NCI-H2171 treated with DMSO at 0.1 percent for 48 hours (cell line): Measurements from ENCODE around the gene RNF5.
A peak's percentile ranks its signal among the peaks of the same experiment; 100 is the strongest.
"Not testable (repeated sequence)": the region's sequence is repeated elsewhere in the genome, so short reads cannot be mapped to it uniquely, and the experiment has no call there.

Experiments used
- DNase-seq: peaks from one replicate; lab custom pipeline; 2025; lab: John Stamatoyannopoulos, UW

The RNF5 gene, protein sequence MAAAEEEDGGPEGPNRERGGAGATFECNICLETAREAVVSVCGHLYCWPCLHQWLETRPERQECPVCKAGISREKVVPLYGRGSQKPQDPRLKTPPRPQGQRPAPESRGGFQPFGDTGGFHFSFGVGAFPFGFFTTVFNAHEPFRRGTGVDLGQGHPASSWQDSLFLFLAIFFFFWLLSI

DNA sequence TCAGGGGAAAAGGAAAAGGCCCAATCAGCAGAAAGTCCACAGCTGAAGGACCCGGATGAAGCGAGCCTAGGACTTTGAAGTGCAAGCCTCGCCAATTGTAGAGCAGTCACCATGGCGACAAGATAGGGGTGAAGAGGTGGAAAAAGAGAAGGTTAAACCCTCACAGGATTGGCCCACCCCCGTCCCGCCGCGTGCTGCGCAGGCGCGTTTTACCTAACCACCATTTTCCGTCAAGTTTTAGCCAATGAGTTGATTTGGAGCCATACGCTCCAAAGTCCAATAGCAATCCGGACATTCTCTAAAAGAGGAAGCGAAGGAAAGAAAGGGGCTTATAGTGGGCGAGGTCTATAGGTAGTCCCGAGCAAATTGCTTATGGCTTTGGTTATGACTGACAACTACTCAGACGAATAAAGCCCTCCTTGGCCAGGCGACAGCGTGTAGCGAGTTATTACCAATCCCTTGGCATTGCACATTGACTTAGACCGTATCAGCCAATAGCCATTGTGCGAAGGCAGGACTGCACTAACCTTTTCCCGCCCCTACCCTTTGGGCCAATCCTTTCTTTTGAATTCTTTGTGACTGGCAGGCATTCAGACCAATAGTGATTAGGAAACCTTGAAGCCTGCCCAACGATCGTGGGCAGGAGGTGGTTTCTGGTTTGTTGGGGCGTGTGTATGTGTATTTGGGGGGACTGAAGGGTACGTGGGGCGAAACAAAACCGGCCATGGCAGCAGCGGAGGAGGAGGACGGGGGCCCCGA lies at the start of gene RNF5:
Gene RNF5 (plus strand): TSS at position 618 of the 759 bp plus-strand sequence. CDS start 107 bp downstream, at position 725.
- DNase-seq = peak; percentile 100

DNA sequence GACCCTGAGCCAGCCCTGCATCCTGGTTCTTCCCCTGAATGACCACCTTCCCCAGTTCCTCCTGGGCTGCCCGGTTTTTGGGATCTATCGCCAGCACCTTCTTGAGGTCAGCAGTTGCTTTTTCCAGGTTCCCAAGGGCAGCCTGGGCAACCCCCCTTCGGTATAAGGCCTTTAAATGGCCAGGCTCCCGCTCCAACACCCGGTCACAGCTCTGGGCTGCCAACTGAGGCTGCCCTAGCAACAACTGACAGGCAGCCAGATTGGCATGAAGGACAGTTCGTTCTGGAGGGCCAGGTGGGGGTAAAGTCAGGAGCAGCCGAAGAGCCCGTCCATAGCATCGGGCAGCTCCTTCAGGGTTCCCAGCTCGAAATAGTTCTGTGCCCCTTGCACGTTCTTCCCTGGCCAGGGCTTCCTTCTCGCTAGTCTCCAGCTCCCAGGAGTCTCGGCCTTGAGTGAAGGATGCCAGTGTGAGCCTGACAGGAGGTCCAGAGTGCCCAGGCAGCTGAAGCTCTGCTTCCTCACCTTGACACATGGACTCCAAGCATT lies 49.4 kb upstream of the RNF5 start:
- DNase-seq = no peak

DNA sequence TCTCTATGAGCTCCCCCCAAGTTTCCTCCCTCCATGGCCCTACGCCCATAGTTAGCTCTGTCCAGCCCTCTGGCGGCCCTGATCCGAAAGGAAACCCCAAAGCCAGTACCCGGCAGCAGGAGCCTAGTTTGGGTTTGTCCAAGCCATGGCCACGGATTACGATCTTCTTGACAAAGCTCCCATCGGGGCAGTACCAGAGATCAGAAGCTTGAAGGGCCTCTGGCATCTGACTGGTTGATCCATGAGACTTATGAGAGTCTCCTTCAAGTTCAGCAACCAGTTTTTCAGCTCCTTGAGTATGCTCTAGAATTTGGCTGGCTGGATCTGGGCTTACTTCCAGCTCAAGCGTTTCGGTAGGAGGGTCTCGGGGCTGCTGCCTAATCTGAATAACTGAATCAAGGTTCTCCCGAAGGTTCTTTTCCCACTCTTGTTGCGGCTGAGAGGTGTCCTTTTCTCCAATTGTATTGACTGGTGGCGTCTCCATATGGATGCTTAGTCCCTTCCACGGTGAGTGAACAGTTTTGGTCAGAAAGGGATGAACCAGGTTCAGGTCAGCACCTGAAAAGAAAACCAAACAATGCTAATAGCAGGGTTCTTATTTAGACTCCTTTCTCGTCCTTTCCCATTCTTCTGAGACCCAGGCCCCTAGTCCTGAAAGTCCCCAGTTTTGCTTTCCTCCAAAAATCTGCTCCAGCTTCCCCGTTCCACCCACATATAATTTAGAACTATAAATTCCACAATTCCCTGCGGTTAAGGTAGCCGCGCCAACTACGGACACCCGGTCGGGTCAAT lies 48.7 kb upstream of the RNF5 start:
- no peak for DNase-seq

DNA sequence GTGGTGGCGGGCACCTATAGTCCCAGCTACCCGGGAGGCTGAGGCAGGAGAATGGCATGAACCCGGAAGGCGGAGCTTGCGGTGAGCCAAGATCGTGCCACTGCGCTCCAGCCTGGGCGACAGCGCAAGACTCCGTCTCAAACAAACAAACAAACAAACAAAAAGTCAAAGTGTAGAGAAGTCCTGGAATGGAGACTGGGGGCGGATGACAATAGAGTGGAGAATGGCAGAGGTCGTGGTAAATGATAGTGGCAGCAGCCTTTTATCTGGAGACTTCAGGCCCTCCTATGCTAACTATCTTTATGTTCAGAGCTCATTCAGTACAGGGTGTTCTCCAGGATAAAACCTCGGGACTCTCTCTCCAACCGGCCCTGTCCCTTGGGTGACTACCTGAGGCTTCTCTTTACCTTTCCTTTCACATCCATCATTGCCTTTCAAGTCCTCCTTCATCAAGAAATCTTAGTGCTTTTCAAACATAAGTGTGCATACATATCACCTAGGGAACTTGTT lies 46.7 kb upstream of the RNF5 start:
- no peak for DNase-seq

DNA sequence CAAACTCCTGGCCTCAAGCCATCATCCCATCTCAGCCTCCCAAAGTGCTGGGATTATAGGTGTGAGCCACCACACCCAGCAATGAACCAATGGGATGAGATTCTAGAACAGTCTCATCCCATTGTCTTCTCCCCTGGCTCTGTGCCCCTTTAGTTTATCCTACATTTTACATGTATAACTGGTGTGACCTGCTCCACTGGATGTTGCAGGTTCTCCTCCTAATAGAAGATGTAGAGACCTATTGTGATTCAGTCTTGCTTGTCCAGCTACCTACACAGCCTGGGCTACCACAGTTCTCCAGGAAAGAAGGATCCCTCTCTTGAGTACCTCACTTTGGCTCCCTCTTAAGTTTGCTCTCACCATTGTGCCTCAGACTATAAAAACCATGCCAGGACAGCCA lies 46.1 kb upstream of the RNF5 start:
- no peak for DNase-seq

DNA sequence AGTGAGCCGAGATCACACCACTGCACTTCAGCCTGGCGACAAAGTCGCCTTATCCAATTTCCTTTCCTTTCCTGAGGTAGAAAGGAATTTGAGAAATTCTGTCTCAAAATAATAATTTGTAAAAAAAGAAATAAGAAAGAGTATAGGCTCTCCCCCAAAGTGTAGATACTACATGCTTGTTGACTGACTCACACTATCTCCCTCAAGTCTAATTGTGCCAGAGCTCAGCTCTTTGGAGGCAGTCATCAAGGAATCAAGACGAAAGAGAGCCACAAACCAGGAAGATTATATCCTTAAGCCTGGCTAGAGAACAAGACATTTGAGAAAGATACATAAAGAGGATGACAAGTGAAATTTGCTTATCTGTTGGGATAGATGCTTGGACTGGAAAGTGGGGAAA lies 44.4 kb upstream of the RNF5 start:
- DNase-seq = no peak

DNA sequence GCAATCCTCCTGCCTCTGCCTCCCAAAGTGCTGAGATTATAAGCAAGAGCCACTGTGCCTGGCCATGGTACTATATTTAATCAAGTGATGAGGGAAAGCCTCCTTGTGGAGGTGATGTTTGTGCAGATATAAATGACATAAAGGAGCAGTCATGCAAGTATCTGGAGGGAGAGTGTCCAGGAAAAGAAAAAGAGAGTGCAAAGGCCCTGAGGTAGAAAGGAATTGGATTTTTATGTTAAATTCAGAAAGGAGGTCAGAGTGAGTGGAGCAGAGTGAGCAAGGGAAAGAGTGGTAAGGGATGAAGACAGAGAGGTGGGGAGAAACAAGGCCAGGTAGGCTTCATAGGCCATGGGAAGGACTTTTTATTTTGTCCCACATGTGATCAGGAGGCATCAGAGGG lies 40.8 kb upstream of the RNF5 start:
- no peak for DNase-seq

DNA sequence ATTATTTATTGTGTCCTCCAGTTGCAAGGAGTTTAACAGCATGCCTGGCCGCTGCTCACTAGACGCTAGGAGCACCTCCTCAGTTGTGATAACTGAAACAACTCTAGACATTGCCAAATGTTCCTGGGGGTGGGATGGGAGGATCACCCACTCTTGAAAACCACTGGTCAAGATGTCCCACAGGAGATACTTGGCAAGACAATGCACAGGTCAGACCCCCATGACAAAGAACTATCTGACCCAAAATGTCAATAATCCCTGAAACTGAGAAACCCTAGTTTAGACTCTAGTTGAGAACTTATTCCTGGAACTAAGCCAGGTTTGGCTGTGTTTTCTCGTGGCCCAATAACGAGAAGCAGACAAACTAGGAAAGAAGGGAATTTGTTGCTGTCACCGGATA lies 38.6 kb upstream of the RNF5 start:
- no peak for DNase-seq

DNA sequence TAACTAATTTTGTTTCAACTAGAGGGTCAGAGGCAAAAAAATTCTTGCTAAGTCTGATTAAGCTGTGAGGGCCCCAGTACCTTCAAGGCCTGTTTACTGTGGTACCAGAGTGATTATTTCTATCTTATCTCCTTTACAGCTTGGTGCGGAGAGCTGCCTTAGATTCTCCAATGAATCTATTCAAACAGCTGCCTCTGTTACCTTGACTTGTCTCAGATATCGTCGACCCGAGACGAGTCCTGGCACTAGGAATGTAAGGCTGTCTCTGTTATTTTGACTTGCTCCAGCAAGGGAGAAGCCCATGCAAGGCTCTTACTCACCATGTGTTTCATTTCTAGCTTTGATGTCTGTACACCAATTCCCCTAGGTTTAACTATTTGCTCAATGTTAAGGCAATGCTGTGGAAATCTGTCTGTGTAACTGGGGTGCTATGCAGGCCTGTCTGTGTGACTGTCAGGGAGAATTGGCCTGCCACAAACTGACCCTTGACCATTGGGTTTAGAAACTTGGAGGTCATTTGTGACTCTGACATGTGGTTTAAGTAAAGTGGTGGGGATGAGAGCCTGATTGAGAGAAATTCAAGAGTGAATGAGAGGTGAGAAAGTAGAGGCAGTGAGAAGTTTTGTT lies 37.7 kb upstream of the RNF5 start:
- no peak for DNase-seq

DNA sequence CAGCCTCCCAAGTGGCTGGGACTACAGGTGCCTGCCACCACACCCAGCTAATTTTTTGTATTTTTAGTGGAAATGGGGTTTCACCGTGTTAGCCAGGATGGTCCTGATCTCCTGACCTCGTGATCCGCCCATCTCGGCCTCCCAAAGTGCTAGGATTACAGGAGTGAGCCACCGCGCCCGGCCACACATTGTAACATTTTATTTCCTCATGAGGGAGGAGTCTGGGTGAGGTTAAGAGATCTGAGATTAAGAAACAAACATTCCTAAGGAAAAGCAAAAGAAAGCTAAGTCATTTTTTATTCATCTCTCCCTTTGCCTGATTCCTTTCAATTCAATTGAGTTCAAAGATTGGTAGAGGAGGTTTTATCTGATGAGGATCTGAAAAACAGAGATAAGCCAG lies 34.0 kb upstream of the RNF5 start:
- DNase-seq = not testable (repeated sequence)

DNA sequence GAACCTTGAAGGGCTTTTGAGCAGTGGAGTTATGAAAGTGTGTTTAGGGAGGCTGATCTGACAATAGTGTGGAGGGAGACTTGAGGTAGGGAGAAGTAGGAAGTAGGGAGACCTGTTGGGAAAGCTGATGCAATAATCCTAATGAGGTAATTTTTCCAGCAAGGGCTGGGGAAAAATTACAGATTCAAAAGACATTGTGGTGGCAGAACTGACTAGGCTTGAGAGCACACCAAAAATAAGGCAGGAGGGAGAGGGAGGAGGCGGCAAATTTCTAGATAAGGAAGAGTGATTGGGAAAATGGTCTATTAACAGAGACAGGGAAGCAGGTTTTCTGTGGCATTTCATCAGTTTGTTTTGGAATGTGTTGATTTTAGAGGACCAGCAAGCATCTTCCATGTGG lies 31.9 kb upstream of the RNF5 start:
- no peak for DNase-seq

DNA sequence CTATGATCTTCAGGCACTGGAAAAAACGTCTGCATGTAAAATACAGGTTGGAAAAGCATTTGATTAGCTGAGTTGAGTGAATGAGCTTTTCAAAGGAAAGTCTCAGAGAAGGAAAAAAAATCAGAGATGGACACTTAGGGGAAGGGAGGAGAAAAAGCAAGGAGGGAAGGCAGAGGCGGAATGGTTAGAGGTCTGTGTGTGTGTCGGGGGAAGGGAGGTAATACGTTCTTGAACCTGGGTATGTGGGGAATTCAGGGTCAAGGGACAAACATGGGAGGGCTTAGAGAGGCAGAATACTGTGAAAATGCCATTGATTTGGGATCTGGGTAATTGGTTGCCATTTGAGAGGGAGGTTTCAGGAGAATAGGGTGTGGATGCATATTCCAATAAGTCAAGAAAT lies 31.5 kb upstream of the RNF5 start:
- DNase-seq = no peak

DNA sequence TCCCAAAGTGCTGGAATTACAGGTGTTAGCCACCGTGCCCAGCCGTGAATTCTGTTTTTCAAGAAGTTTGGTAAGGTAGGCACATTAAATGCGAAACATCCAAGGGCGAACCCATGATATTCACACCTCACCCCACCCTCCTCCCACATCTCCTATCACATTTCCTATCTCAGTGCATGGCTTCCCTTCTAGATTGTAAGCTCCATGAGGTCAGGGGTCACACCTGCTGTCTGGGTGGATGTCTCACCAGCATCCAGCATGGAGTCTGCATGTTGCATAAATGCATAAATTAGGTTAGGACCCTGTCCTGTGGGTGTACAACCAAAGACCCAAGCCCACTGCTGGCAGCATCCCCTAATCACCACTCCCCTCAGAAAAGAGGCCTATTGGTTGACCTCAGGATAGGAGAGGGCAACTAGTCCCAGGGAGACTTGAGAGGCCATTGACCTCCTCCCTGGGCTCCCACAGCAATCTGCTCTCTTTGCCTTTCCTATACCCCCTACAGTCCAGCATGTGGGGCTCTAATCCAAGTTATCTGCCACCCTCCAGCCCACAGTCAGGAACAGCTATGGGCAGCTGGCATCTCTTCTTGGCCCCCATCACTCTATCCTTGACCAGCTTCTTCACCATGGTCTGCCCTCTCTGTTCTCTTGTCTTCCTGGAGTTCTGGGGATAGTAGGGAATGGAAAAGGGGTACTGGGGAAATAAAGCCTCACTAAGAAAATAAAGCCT lies 30.6 kb upstream of the RNF5 start:
- DNase-seq = no peak

DNA sequence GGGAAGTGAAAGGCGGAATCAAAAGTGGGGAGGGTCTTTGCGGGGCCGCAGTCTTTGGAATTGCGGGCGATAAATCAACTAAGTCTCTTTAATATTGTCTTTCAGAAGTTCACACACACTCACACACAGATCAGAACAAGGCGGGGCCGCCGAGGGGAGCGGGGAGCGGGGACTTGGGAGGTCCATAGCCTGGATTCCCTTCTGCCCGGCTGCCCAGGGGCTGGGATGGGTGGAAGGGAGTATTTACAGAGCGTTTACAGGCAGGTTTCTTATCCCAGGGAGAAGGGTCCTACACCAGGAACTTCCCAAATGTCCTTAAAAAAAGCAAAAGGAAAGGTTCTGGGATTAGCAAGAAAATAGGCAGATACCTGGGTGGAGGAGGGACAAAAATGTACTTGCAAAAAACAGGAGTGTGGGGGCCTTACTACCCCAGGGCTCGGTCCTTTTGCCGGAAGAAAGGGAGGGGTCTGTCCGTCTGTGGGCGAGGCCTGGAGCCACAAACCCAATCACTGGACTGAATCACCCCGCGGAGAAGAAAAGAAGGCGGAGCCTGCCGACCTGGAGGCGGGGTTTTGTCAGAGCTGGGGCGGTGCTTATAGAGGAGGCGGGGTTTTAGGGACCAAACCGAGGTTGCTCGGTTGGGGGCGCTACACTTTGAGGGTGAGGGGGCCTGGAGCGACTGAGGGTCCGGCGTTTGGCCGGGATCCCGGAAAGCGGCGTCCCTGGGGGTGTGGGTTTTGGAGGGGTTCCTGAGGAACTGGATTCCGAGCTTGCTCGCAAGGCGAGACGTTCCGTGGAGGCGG lies 29.7 kb upstream of the RNF5 start:
- DNase-seq = no peak

DNA sequence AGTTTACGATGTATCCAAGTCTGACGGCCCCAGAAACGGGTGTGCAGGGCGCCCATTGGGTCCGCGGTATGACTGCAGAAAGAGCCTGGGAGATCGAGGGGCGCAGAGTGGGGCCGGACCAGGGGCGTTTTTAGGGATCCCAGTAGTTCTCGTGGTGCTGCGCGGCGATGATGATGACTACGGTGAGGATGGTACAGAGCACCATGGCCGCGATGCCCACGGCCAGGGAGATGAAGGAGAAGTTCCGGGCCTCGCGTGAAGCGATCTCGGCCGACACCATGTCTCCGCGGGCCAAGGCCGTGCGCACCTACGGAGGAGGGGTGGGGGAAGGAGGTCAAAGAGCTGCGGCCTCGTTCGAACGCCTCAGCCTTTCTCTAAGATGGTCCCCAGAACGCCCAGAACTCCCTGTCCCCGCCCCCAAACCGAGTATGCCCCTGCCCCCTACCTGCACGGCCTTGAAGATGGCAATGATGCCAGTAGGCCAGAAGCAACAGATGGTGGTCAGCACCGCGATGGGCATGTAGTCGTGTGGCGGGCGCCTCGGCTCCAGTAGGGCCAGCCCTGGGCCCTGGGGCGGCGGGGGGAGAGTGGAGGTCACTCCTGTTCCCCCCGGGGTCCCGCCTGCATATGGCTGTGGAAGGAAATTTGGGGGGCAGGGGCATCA lies 29.0 kb upstream of the RNF5 start:
- no peak for DNase-seq

DNA sequence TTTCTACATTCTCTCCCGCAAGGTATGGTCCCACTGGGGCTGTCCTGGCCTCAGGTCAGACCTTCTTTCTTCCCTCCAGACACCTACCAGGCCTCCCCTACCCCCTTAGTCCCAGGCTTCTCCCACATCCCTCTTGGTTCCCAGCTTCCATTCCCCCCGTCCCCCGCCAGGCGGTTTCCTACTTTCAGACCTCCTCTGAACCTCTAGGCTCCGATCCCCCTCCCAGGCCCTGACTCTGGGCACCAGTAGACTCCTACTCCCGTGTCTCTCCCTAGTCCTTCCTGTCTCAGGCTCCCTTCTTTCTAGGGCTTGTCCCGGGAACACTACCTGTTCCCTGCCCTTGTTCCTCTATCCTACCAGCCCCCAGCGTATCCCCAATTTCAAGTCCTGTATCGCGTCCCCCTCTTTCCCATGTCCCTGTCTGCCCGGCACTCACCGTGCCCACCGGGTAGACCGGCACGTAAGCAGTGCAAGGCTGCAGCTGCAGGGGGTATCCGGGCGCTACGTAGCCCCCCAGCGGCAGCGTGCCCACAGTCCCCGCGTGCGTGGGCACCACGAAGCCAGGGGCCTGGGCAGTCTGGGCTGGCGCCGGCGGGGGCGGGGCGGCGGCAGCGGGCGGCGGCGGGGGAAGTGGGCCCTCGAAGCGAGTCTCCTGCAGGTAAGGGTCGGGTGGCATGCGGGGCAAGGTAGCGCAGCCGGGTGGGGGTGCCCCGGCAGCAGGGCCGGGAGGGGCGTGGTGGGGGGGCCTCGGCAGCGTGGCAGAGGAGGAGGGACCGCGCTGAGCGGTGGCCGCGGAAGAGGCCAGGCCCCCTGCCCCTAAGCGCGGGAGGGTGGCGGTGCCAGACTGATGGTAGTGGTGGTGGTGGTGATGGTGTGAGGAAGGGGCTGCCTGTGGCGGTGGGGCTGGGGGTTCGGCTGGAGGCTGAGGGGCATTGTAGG lies 28.0 kb upstream of the RNF5 start:
- no peak for DNase-seq

DNA sequence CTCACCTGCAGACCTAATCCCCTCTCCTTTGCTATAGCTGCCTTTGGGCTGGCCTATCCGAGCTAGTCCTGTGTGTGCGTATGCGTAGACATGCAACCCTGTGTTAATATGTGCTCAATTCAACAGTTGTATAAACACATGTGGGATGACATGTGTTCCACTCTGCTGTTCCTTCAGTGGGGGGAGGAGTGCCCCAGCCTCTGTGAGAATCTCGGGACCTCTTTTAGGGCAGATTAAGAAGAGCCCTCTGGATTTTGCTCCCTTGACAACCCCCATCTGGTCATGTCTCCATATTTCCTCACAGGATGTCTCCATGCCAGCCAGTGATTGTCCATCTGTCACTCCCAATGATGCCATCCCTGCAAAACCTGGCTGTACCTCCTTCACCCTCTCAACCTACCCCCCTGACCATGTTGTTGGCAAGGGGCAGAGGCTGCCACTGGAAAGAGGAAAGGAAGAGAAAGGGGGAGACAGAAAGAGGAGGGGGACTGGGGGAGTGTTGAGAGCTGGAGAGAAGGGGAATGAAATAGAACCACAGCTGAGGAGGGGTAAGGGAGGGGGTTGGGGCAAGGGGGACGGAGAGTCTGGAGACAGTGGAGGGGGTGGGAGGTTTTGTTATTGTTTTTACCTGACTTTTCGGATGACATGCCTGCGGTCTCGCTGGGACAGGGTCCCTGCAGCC lies 26.9 kb upstream of the RNF5 start:
- peak; percentile 60 for DNase-seq
